HCT116 (cell line): ENCODE results near the gene USP16. TPM values are rescaled to one million over a fixed set of nuclear protein-coding genes. Genes with fewer than 3 reads are reported as not detected.

Experiments
- ATAC-seq: fragments of 200-7000 bp; cut with Tn5 transposase; 2 replicates; pipeline ENCODE4 v1.9.1; 2020; ENCODE audit warnings: mild to moderate bottlenecking, moderate library complexity
- BruUV-seq: library from RNA; stranded (reverse); fragments of 400-500 nt; replicated peaks from 2 replicates; lab custom pipeline; 2021; lab: Mats Ljungman, UMichigan
- CTCF ChIA-PET: fragments of 300-600 bp; sonication (Branson Sonifier 250); formaldehyde crosslinking; loops from one replicate; lab custom pipeline; 2021; ENCODE audit warnings: antibody characterized with exemption; lab: Charles Lee
- POLR2A ChIA-PET: fragments of 300-600, 350-600 bp; sonication (Branson Sonifier 250); formaldehyde crosslinking; loops from one replicate; lab custom pipeline; 2021; ENCODE audit warnings: antibody characterized with exemption; lab: Charles Lee
- RAD21 ChIA-PET, 2 experiments: fragments of 300-600 bp; sonication (Branson Sonifier 250); formaldehyde crosslinking; loops; one replicate each; lab custom pipeline; 2023; ENCODE audit warnings: low total read pairs in 2 of 2; ENCODE audit not compliant: uncharacterized antibody in 2 of 2, unreplicated experiment in 2 of 2, low non-redundant PET in 1 of 2; lab: Charles Lee
- DNase-seq: peaks from one replicate; pipeline ENCODE4 v3.0.0-alpha.2; 2010; ENCODE audit warnings: low read depth, low spot score
- H2AFZ ChIP-seq: fragments of 200-600 bp; shearing (Covaris generic), sonication (generic); 2 replicates; pipeline ENCODE4 v1.6.1; 2017; ENCODE audit warnings: low read depth, mixed run types, mixed read lengths, antibody characterized with exemption, low read length; ENCODE audit not compliant: poor library complexity, severe bottlenecking
- H3K27ac ChIP-seq: 2 replicates; pipeline ENCODE4 v1.5.1; 2012; ENCODE audit warnings: low read depth, low read length
- H3K27me3 ChIP-seq: fragments of 200-600 bp; sonication (generic); 2 replicates; pipeline ENCODE4 v1.6.1; 2016; ENCODE audit warnings: mixed run types, low read length, mixed read lengths; ENCODE audit not compliant: insufficient read depth
- H3K36me3 ChIP-seq, 2 experiments: fragments of 200-500 bp in 1 of 2; fragments of 200-600 bp in 1 of 2; sonication (Bioruptor generic) in 1 of 2; sonication (generic) in 1 of 2; 2 replicates each; pipeline versions ENCODE4 v1.5.1 to v1.6.1; 2014 to 2016; ENCODE audit warnings: low read length in 2 of 2, inconsistent platforms in 1 of 2, mixed read lengths in 1 of 2, mixed run types in 1 of 2; ENCODE audit not compliant: insufficient read depth in 2 of 2, control insufficient read depth in 1 of 2
- H3K4me1 ChIP-seq, 2 experiments: fragments of 200-600 bp in 1 of 2; sonication (generic) in 1 of 2; 2 replicates each; pipeline versions ENCODE4 v1.5.1 to v1.6.1; 2012 to 2017; ENCODE audit warnings: low read length in 2 of 2, inconsistent platforms in 1 of 2, mild to moderate bottlenecking in 1 of 2, mixed read lengths in 1 of 2, mixed run types in 1 of 2, moderate library complexity in 1 of 2; ENCODE audit not compliant: insufficient read depth in 2 of 2, control insufficient read depth in 1 of 2
- H3K4me2 ChIP-seq: fragments of 200-600 bp; sonication (generic); 2 replicates; pipeline ENCODE4 v1.6.1; 2017; ENCODE audit warnings: mixed run types, low read length, mixed read lengths
- H3K4me3 ChIP-seq, 2 experiments: fragments of 200-600 bp in 1 of 2; sonication (generic) in 1 of 2; replicated peaks in 1 of 2; 2 replicates each; pipeline ENCODE4 v1.5.1; 2011 to 2016; ENCODE audit warnings: low read length in 2 of 2, control low read depth in 1 of 2, low read depth in 1 of 2, mild to moderate bottlenecking in 1 of 2, mixed read lengths in 1 of 2, mixed run types in 1 of 2
- H3K79me2 ChIP-seq: fragments of 200-600 bp; sonication (generic); 2 replicates; pipeline ENCODE4 v1.6.1; 2017; ENCODE audit warnings: mild to moderate bottlenecking, mixed run types, low read length, moderate library complexity, mixed read lengths; ENCODE audit not compliant: insufficient read depth
- H3K9ac ChIP-seq: fragments of 200-600 bp; sonication (generic); 2 replicates; pipeline ENCODE4 v1.6.1; 2016; ENCODE audit warnings: low read length, mixed read lengths
- H3K9me2 ChIP-seq: fragments of 200-600 bp; sonication (generic), shearing (Covaris generic); 2 replicates; pipeline ENCODE4 v1.6.1; 2017; ENCODE audit warnings: mixed run types, mild to moderate bottlenecking, moderate library complexity; ENCODE audit not compliant: insufficient read depth
- H3K9me3 ChIP-seq, 2 experiments: fragments of 200-500 bp in 1 of 2; fragments of 200-600 bp in 1 of 2; sonication (Bioruptor generic) in 1 of 2; sonication (generic) in 1 of 2; 2 replicates each; pipeline ENCODE4 v1.6.1; 2014 to 2017; ENCODE audit warnings: low read length in 2 of 2, mixed read lengths in 2 of 2, inconsistent platforms in 1 of 2, low read depth in 1 of 2, mild to moderate bottlenecking in 1 of 2, mixed run types in 1 of 2, moderate library complexity in 1 of 2; ENCODE audit not compliant: control insufficient read depth in 1 of 2, insufficient read depth in 1 of 2
- H4K20me1 ChIP-seq: fragments of 200-600 bp; sonication (generic), shearing (Covaris generic); 2 replicates; pipeline ENCODE4 v1.6.1; 2017; ENCODE audit warnings: mixed run types, mild to moderate bottlenecking, moderate library complexity; ENCODE audit not compliant: insufficient read depth
- ATF3 ChIP-seq: IDR thresholded peaks from 2 replicates; pipeline ENCODE4 v1.6.1; 2012
- CBX3 ChIP-seq: IDR thresholded peaks from 2 replicates; pipeline ENCODE4 v1.6.1; 2012; ENCODE audit warnings: low read depth
- EGR1 ChIP-seq: IDR thresholded peaks from 2 replicates; pipeline ENCODE4 v1.6.1; 2012; ENCODE audit warnings: low read depth
- FOSL1 ChIP-seq: IDR thresholded peaks from 2 replicates; pipeline ENCODE4 v1.6.1; 2012; ENCODE audit warnings: low read depth
- JUND ChIP-seq: IDR thresholded peaks from 2 replicates; pipeline ENCODE4 v1.6.1; 2012
- MAX ChIP-seq: IDR thresholded peaks from 2 replicates; pipeline ENCODE4 v1.6.1; 2012
- POLR2A ChIP-seq: IDR thresholded peaks from 2 replicates; pipeline ENCODE4 v1.7.0; 2011; ENCODE audit warnings: borderline replicate concordance; ENCODE audit not compliant: insufficient read depth, insufficient read length; ENCODE audit errors: extremely low read depth
- SIN3A ChIP-seq: IDR thresholded peaks from 2 replicates; pipeline ENCODE4 v1.6.1; 2012; ENCODE audit warnings: low read depth
- SP1 ChIP-seq: IDR thresholded peaks from 2 replicates; pipeline ENCODE4 v1.6.1; 2012; ENCODE audit warnings: low read depth
- TCF7L2 ChIP-seq: IDR thresholded peaks from 2 replicates; pipeline ENCODE4 v1.7.0; 2011; ENCODE audit warnings: borderline replicate concordance, inconsistent platforms; ENCODE audit not compliant: insufficient read depth, insufficient read length; ENCODE audit errors: extremely low read depth
- YY1 ChIP-seq: IDR thresholded peaks from 2 replicates; pipeline ENCODE4 v1.6.1; 2011; ENCODE audit warnings: low read length, low read depth, moderate library complexity, mild to moderate bottlenecking; ENCODE audit not compliant: insufficient replicate concordance; ENCODE audit errors: extremely low read depth
- ZBTB33 ChIP-seq: IDR thresholded peaks from 2 replicates; pipeline ENCODE4 v1.6.1; 2011; ENCODE audit warnings: mild to moderate bottlenecking, low read length, moderate library complexity; ENCODE audit not compliant: insufficient replicate concordance; ENCODE audit errors: extremely low read depth
- ZFX ChIP-seq: fragments of 450-650 bp; IDR thresholded peaks from 2 replicates; pipeline ENCODE4 v1.6.1; 2017
- ZNF274 ChIP-seq: fragments of 200-500 bp; sonication (Bioruptor generic); IDR thresholded peaks from 2 replicates; pipeline ENCODE4 v1.6.1; 2014; ENCODE audit warnings: mild to moderate bottlenecking, low read depth, low read length, inconsistent platforms
- intact Hi-C: fragments of 100-400 bp; cut with micrococcal nuclease; formaldehyde crosslinking; loops from 2 replicates; pipeline ENCODE4 v1.10.0; 2022
- total RNA-seq: library from RNA; stranded (reverse); gene quantifications from one replicate; pipeline ENCODE4 v1.2.1, GENCODE V29; 2021; ENCODE audit not compliant: unreplicated experiment

Gene USP16
- total RNA-seq, 1 experiment from 2014 or later = 35.9 TPM

GRCh38 chr21:29078869-29079767 lies 54.6 kb downstream of the USP16 start:
- intact Hi-C loops = no loop called here
- H3K27ac ChIP-seq = no peak overlapping the region
- H3K4me2 ChIP-seq = no peak overlapping the region
- H3K27me3 ChIP-seq = no peaks in the 10 kb centered on the region
- no peaks in the 10 kb centered on the region for H4K20me1 ChIP-seq
- no peaks in the 10 kb centered on the region for H3K9me2 ChIP-seq
- H3K36me3 ChIP-seq = no peaks in the 10 kb centered on the region
- no peak overlapping the region for H2AFZ ChIP-seq
- H3K4me1 ChIP-seq = peaks cover 10 to 29% of the 10 kb centered on the region in 2 experiments
- POLR2A ChIA-PET = no interaction called here
- TF ChIP-seq TCF7L2 = no peak
- no peak for TF ChIP-seq JUND
- no peak for TF ChIP-seq CBX3
- TF ChIP-seq MAX = no peak
- TF ChIP-seq ZNF274 = no peak
- no peak for TF ChIP-seq YY1
- TF ChIP-seq ATF3 = no peak
- TF ChIP-seq, all 23 proteins: peak for 0
- ChIA-PET RAD21 (no interaction called here), CTCF (no interaction called here)
- ATAC-seq (no peak), DNase-seq (no peak)
- Histone ChIP-seq H3K4me3 (no peak overlapping the region), H3K9me3 (no peaks in the 10 kb centered on the region), H3K9ac (no peak overlapping the region), H3K79me2 (no peaks in the 10 kb centered on the region)
- BruUV-seq = no TSS peak

GRCh38 chr21:29080454-29080941 lies 56.0 kb downstream of the USP16 start:
- intact Hi-C loops = no loop called here
- peaks cover 4 to 17% of the 10 kb centered on the region in 2 experiments for H3K4me1 ChIP-seq
- POLR2A ChIA-PET = no interaction called here
- no peak overlapping the region for H3K4me3 ChIP-seq
- CTCF ChIA-PET = interaction anchor here (0.8 to 1.0 kb wide), 2 partner anchors 10 to 268 kb away, joined by 3 read pairs; no protein-coding TSS in a partner anchor
- no peak overlapping the region for H2AFZ ChIP-seq
- H3K79me2 ChIP-seq = no peaks in the 10 kb centered on the region
- H3K4me2 ChIP-seq = no peak overlapping the region
- no peak overlapping the region for H3K9ac ChIP-seq
- no peak overlapping the region for H3K27ac ChIP-seq
- no peak for ATAC-seq
- no peaks in the 10 kb centered on the region for H3K9me2 ChIP-seq
- H4K20me1 ChIP-seq = no peaks in the 10 kb centered on the region
- H3K27me3 ChIP-seq = no peaks in the 10 kb centered on the region
- H3K36me3 ChIP-seq = no peaks in the 10 kb centered on the region
- no peak for DNase-seq
- no peaks in the 10 kb centered on the region for H3K9me3 ChIP-seq
- BruUV-seq = no TSS peak
- RAD21 ChIA-PET = no interaction called here
- TF ChIP-seq FOSL1 (no peak), EGR1 (no peak), ZBTB33 (no peak), SP1 (no peak), POLR2A (no peak), SIN3A (no peak), ZFX (no peak), ATF3 (no peak)
